Tongue (tissue), 2 donors: Measurements from ENCODE around the gene DYNC1I1. TPM values are rescaled to one million over a fixed set of nuclear protein-coding genes. Genes with fewer than 3 reads are reported as not detected.

Source experiments
- DNase-seq: peaks from one replicate; pipeline ENCODE4 v3.0.0-alpha.2; 2015
- total RNA-seq: library from RNA; depleted of rRNA; stranded (reverse); fragments of >200 nt; gene quantifications from one replicate; pipeline ENCODE4 v1.2.3, GENCODE V29; 2014

DYNC1I1 gene
- total RNA-seq, 1 donor from 2014 or later, result 2.6 TPM

DNA sequence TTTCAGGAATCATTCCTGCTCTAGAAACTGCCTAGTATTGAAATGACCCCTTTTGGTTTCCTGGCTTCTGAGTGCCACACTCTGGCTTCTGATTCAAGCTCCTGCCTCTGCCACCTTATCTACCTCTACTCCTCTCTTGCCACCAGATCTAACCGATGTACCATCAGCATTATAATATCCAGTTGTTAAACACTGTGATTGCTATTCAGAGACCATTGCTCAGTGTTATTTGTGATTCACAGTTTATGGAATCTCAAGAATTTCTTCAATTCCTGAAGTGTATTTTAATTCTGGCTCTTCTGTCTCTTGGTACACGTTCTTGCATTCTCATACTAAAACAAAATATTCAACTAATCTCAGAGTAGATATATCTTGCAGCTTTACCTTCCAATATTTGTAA lies 88.7 kb downstream of the DYNC1I1 start:
- no peak for DNase-seq

DNA sequence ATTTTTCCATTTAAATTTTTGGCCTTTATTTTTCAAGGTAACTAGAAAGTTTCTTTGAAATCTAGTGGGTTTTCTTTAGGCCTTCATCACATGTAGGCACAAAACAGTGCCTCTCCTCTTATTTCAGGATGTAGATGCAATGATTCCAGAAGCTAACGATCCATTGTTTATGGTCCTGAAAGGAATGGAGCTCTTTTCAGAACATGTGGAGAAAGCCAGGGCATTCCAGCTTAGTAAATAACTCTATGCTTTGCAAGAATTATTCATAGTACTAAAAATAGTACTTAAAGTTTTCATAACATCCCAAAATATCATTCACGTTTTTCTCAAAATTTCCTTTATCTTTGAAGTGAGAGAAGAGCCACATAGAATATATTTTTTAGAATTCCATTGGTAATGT lies 91.3 kb downstream of the DYNC1I1 start:
- DNase-seq, result no peak

DNA sequence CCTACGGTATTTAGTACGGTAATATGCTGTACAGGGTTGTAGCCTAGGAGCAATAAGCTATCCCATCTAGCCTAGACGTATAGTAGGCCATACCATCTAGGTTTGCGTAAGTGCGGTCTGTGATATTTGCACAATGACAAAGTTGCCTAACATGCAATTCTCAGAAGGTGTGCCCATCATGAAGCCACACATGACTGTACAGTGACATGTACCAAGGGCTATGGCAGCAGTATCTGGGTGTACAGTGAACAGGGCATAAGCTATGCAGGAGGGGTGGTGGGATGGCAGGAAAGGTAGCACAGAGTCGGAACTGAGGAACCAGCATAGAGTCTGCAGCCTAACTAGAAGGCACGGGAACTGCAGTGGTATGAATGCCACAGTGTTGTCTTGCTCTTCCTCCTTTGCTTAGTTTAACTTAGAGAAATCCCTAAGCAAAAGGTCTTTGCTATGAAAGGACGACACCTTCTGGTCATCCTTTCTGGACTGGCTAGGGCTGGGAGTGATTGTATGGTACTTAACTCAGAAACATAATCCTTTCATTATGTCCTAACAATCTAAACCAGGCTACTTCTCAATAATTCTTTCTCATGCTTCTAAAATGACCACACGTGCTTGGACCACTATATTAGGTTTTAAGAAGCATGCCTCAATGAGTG lies 93.5 kb downstream of the DYNC1I1 start:
- peak; percentile 37 for DNase-seq

DNA sequence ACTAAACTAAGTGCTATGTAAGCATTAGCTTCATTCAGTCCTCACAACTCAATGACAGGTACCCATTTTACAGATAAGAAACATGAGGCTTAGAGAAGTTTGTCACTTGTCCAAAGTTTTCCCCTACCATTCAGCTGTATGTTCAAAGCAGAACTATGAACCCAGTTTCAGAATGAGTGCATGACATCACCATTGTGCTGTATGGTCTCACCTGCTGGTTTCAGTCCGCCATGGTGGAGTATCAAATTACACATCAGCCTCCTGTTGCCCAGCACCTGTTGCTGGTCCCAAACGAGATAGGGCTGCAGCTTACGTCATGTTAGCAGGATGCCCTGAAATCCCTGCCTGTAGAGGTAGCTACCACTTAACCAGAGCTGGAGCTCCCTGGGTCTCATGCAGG lies 95.0 kb downstream of the DYNC1I1 start:
- DNase-seq, result peak; percentile 29

DNA sequence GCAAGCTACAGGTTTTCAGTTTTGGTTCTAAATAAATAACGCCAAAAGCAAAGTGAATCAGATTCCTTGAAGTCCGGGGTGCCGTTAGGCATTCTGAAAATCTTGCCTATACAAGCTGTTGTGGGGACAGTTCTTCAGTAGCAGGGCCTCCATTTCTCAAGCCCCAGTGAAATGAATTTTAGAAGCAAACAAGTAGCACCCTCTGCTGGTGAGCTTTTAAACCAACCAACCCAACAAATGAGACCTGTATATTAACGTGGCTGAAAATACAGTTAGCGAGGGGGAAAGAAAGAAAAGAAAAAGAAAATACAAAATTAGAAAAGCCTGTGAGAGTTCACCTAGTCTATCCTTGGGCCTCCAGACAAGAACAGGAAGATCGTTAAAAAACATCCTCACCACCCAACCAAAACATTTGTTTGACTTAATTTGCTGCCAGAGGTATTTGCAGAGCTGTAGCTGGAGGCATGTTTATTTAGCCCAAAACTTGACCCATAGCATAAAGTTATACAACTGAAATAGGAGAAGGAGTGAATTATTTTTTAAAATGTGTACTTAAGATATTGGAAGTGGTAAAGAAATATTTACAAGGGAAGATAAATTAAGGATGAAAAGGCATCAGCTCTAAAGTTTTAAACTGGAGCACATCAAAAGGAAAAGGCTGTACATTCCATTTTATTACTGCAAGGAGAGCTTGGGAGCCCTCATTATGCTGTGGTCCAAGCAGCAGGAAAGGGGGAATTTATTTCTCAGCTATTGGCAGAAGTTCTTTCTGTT lies 98.9 kb downstream of the DYNC1I1 start:
- DNase-seq, result peak; percentile 81

DNA sequence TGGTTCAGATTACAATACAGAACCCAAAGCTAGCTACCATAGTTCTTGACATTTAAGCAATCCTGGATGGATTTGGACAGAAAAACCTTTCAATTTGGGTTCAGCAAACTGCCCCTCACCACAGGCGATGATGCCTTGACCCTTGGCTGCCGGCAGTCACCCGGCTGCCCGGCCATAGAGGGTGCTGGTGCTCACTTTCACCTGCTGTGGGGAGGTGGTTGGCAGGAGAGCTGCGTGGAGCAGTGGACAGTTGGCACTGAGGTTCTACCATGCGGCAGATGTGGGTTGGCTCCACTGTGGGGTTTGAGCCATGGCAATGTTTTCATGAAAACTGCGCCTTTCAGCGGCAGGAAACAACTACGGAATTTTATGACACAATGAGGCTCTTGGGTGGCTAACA lies 99.5 kb downstream of the DYNC1I1 start:
- no peak for DNase-seq

DNA sequence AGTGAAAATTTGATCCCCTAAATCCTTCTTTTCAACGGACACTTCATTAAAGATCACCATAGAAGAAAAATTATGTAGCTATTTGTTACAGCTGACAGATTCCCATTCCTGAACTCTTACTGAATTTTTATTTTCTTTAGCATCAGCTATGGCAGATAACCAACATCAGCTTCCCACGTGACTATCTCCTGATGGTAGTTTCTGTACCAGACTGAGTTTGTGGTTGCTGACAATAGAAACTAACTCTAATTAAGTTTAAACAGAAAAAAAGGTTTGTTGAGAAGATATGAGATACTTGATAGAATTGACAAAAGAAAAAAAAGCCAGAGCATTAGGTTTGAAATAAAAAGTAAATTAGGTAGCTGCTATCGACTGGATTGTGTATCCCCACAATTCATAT lies 101.8 kb downstream of the DYNC1I1 start:
- no peak for DNase-seq

DNA sequence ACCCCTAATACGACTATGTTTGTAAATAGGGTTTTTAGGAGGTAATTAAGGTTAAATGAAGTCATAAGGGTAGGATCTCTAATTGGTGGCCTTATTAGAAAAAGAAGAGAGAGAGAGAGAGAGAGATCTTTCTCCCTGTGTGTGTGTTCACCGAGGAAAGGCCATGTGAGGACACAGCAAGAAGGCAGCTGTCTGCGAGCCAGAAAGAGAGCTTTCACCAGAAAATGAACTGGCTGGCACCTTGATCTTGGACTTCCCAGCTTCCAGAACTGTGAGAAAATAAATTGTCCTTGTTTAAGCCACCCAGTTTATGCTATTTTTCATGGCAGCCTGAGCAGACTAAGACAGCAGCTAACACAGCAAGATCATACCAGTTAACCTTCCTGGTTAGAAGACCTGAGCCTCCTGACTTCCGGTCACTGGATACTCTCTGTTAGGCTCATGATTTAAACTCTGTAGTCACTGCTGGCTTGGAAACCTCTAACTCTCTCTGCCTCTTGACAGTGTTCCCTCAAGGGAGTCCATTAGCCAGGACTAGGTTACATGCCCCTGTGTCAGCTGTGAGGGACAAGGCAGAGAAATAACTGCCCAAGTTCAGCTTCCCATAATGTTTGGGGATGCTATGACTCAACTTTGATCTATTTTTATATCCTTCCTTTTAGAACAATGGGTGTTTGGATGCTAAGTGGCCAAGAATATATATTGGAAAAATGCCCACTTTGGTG lies 102.3 kb downstream of the DYNC1I1 start:
- no peak for DNase-seq

DNA sequence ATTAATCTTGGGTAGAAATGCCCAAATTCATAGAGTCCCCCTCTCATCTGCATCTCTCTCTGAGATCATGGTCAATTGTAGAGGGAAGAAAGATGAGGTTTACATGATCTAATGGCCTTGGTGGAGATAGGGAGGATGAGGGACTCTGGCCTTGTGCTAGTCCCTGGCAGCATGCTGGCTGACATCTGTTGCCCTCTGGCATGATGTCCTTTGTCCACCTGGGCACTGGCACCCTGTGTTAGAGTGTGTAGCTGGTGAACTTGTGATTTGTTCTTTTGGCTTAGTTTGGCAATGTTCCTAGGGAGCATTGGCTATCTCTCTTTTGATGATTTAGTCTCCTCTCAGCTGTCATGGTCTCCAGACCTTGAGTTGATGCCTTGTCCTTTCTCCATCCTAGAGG lies 103.2 kb downstream of the DYNC1I1 start:
- no peak for DNase-seq

DNA sequence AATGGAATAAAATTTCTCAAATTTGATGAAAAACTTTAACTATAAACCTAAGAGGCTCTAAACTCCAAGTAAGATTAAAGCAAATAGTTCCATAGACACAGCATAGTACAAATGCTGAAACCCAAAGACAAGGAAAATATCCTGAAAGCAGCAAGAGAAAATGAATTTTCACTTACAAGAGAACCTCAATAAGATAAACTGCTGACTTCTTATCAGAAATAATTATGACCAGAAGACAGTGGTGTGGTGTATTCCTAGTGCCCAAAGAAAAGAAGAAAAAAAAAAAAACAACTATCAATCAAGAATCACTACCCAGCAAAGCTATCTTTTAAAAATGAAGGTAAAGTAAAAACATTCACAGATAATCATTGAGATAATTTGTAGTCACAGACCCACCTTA lies 106.3 kb downstream of the DYNC1I1 start:
- no peak for DNase-seq

DNA sequence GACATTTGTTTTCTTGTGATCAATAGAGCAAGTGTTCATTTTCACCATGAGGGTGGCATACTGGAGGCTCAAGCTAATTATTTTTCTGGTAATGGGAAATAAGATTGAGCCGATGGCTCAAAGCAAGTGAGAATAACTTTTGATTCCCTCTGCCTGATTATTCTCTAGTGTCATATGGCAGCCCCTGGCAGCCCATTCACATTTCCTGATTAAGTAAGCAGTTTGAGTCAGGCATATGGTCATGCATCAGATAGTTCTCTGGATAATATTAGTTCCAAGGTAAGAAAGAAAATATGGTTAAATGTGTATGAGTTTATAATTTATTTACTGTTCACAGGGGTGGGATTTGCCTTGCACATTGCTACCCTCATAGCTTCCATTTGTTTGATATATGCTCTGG lies 109.2 kb downstream of the DYNC1I1 start:
- DNase-seq, result no peak

DNA sequence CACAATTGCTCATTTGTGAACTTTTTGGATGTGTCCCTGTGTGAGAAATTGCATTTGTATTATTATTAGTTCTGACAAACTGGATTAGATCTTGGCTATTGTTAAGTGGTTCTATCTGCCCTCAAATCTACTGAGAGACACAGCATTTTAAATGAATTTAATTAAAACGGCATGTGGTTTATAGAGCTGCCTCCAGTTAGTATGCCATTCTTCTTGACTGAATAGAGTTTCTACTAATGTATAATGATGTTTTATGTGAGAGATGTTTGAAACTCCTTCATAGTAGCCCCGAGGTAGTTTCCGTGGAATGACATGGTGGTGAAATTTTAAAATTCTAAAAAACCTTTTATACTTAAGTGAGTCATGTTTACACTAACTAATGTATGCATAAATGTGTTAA lies 110.9 kb downstream of the DYNC1I1 start:
- DNase-seq, result no peak

DNA sequence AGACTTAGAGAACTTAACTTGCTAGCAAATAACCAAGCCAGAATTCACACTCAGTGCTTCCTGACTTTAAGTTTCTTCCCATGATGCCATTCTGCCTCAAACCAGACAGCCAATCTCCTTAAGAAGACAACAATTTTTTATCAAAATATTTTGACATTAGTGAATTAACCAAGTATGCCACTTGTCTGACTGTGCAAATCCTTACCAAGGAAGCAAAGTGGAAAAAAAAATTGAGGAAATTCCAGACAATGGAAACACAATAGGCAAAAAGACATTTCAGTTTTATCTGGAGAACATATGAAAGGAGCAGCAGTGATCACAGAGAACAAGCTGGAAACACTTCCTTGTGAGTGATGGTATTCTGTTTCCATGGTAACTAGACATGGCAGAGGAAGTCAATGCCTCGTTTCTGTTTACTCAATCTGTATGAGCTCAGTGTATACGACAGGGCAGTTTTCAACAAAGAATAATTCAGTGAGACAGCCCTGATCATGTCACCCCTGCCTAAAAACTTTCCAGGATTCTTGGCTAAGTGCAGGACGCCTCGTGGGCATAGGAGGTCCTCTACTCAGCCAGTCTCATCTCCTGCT lies 114.2 kb downstream of the DYNC1I1 start:
- peak; percentile 40 for DNase-seq

DNA sequence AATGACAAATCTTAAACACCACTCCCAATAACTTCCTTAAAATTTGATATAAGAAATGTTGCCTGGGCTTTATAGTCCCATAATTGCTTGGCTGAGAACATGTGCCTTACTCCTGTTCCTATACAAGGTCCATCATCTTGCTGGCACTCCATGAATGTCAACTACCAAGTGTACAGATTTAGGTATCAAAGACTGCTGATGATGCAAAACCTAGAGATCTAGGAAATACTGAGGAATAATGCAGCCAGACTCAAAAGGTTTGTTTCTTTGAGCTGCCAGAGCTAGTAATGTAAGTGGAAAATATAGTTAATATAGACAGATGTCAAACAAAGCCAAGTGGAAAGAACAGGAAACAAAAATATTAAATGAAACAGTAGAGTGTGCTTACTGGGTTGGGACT lies 121.1 kb downstream of the DYNC1I1 start:
- no peak for DNase-seq

DNA sequence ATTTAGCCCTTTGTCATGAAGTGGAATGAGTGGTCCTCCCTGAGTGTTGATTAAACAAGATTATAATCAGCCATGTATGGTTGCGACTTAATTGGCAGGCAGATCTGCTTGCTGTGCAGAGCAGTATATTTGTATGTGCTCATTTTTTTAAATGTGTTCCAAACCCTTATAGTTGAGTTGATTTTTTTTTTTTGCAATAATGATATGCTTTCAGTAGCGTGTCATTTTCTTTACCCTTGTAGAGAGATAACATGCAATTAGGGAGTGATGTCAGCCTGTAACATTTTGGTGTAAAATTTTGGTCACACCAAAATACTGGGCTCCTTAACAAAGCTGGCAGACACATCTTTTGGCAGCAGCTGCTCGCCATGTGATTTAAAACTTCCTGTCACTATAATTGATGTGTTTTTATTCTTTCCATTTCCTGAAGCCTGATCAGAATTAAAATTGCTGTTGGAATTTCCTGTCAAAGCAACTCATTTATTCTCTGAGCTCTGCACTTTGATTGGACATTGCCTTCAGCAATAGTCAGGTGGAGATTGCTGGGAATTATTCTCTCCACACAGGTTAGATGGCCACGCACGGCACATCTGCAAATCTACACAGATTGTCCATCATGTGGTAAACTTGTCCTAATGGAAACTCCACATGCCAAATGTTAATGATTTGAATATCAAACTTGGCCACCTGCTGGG lies 125.3 kb downstream of the DYNC1I1 start:
- DNase-seq, result no peak

DNA sequence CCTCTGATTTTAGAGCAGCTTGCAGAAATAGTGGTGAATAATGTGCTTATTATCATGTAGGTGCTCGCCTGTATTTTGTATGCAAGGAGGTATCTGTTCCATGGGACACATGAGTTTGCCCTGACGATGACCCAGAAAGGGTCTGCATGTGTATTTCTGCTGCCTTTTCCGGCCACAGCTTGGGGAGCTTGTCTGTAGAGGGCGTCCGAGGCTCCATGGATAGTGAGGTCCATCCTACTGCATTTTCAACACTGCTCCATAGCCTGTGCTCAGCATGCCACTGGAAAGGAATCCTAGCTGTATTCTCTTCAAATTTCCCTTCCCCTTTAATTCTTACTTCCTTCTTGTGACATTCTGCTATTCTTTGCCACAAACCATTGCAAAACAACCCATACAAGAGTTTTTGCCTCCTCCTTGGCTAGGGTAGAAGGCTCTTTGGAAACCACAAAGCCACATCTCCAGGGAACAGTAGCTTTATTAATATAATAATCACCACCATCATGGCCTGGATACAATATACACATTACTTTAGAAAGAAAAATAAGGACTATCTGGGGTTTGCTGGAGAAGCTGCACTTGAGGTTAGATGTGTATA lies 127.7 kb downstream of the DYNC1I1 start:
- no peak for DNase-seq

DNA sequence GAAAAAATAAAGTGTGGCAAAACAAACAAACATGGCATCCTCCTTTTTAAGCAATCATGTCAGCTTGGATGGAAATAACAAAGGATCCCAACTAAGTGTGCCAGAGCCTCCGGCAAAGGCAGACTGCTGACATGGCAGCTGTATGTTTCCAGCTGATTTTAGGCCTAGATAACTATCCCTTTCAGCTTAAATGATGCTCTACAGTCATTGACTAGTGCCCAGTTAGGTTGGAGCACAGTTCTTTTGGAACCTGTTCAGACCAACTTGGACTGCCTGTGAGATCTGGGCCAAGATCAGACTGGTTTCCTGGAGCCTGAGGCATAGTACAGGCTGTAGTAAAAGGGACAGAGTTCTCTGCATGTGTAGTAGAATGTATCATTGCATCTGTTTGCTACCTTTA lies 128.7 kb downstream of the DYNC1I1 start:
- DNase-seq, result no peak

DNA sequence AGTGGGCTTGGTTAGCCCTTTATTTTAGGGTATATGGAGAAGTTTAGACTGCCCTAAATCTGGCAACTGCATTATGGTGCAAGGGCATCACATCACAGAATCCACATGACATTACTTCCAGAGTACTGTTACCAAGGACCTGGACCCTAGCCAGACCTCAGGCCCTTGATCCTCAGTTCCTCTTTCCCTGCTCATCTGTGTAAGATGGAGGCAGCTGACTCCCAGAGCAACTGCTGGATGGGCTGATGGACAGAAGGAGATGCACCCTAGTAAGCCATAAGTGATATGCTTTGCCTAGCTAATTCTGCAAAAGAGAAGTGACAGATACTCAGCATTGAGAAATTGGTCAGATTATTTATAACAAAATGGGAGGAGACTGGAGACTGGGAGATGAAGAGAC lies 131.7 kb downstream of the DYNC1I1 start:
- no peak for DNase-seq

DNA sequence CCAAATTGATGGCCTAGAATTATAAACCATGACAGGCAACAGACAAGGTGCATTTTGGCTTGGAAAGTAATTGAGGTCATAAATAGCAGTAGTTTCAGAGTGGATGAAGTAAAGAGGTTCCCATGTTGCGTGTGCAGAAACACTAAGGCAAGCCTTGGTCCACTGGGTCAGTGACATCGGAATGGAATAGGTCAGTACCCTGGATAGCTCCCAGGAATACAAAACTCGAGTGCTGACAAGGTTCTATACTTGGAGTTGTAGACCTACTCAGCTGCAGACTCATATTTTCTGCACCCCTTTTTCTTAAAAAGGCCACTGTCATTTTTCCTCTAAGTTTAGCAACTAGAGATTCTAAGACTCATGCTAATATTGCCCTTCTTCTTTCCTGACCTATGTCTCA lies 132.8 kb downstream of the DYNC1I1 start:
- peak; percentile 5 for DNase-seq

DNA sequence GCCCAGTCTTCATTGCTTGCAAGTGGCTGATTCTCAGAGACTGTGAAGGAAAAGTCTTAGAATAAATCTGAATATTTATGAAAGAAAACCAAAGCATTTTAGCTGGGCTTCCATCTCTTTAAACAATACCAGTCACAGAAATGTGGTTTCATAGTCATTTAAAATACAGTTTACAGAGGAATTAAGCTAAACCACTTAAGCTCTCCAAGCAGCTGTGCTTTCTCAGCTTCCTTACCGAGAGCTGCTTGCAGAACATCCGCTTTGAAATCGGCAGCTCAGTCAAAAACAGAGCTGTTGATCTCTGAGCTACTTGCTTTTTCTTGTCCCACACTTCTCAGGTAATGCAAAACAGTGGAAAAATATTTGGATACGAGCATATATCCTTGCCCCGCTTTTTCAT lies 134.5 kb downstream of the DYNC1I1 start:
- DNase-seq, result peak; percentile 10

DNA sequence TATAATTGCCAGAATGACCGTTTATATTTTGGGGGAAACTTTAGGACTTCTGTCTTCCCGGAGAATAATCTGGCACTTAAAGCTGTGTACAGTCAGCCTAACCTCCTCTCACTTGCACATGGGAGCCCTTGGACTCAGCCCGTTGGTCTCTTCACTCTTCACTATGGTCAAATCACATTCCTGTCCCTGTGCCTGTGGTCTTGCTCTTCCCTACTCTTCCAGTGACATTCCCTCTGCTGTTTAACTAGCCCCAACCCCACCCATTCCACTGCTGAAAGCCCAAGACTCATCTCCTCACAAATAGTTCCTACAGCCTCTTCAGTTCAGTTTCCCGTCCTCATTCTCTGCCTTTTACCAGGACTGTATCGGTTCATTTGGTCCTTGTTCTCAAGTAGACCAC lies 135.0 kb downstream of the DYNC1I1 start:
- no peak for DNase-seq

DNA sequence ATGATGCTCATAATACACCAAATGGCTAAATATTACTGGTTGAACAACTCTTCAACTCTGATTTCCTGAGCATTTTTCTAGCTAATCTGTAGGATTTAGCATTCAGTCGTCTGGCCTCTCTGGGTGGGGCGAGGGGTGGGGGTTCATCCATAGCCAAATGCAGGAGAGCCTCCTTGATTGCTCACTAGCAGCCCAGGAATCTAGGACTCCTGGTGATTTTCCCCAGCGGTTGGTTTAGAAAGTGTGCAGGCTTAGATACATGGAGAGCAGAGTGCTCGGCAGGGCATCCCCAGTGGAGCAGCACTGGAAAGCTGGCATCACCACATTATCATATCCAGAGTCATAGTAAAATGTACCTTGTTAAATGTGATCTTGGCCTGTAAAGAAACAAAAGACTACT lies 136.1 kb downstream of the DYNC1I1 start:
- no peak for DNase-seq
